Right atrium auricular region (tissue), 2 donors: Measurements from ENCODE around the gene NDFIP2. TPM values are rescaled to one million over a fixed set of nuclear protein-coding genes. Genes with fewer than 3 reads are reported as not detected.

Experiments
- DNase-seq: peaks from one replicate; pipeline ENCODE4 v3.0.0-alpha.2; 2019; ENCODE audit warnings: low spot score
- H3K27ac ChIP-seq, 2 donors: fragments of 200-600 bp; sonication (generic); 1 replicate in 1 of 2; 2 replicates in 1 of 2; pipeline ENCODE4 v1.5.1; 2016 to 2019
- H3K27me3 ChIP-seq, 2 donors: fragments of 200-600 bp; sonication (generic); one replicate each; pipeline versions ENCODE4 v1.5.1 to v1.6.0; 2017 to 2019
- H3K36me3 ChIP-seq: fragments of 200-600 bp; sonication (generic); one replicate; pipeline ENCODE4 v1.5.1; 2016
- H3K4me1 ChIP-seq, 2 donors: fragments of 200-600 bp; sonication (generic); one replicate each; pipeline versions ENCODE4 v1.5.1 to v1.6.0; 2017 to 2019
- H3K4me3 ChIP-seq, 2 donors: fragments of 200-600 bp; sonication (generic); 1 replicate in 1 of 2; 2 replicates in 1 of 2; pipeline ENCODE4 v1.5.1; 2017 to 2019; ENCODE audit warnings: mild to moderate bottlenecking in 1 of 2, moderate library complexity in 1 of 2
- H3K9me3 ChIP-seq, 2 donors: fragments of 200-600 bp; sonication (generic); one replicate each; pipeline ENCODE4 v1.5.1; 2019
- total RNA-seq, 2 donors: library from RNA; depleted of rRNA; stranded (reverse); fragments of >200 nt; gene quantifications; one replicate each; pipeline ENCODE4 v1.1.0, GENCODE V29; 2016
- TF ChIP-seq, protein P1 (sequence below), 2 donors: fragments of 200-600 bp; sonication (generic); IDR thresholded peaks; one replicate each; pipeline ENCODE4 v1.5.1; 2019; ENCODE audit warnings: antibody characterized with exemption in 2 of 2

The NDFIP2 gene
- total RNA-seq, 2 donors from 2014 or later: 27.8 to 29.0 TPM

DNA sequence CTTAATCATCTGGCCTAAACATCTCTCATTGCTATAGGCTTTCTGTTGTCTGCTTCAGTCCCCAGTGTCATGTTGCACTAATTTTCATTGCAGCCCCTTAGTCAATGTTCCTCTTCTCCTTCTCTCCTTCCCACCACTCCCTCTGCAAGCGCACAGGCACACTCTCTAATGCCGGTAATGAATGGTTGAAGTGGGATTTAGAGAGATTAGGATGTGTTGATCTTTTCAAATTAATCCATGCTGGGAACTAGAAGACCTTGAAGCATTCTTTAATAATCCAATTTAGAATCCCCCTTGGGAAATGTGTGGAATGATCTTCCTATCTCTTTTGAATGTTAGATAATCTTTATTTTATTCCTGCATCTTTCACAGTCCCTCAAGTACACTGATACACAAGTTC, 33.2 kb upstream of the NDFIP2 start:
- Histone ChIP-seq H3K9me3 (no peaks in the 10 kb centered on the region), H3K36me3 (no peaks in the 10 kb centered on the region), H3K4me1 (no peaks in the 10 kb centered on the region), H3K27ac (no peak overlapping the region), H3K27me3 (no peaks in the 10 kb centered on the region), H3K4me3 (no peak overlapping the region)
- DNase-seq: no peak
- TF ChIP-seq, protein P1, sequence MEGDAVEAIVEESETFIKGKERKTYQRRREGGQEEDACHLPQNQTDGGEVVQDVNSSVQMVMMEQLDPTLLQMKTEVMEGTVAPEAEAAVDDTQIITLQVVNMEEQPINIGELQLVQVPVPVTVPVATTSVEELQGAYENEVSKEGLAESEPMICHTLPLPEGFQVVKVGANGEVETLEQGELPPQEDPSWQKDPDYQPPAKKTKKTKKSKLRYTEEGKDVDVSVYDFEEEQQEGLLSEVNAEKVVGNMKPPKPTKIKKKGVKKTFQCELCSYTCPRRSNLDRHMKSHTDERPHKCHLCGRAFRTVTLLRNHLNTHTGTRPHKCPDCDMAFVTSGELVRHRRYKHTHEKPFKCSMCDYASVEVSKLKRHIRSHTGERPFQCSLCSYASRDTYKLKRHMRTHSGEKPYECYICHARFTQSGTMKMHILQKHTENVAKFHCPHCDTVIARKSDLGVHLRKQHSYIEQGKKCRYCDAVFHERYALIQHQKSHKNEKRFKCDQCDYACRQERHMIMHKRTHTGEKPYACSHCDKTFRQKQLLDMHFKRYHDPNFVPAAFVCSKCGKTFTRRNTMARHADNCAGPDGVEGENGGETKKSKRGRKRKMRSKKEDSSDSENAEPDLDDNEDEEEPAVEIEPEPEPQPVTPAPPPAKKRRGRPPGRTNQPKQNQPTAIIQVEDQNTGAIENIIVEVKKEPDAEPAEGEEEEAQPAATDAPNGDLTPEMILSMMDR (IDR thresholded peaks at IDR 0.05): no peak

DNA sequence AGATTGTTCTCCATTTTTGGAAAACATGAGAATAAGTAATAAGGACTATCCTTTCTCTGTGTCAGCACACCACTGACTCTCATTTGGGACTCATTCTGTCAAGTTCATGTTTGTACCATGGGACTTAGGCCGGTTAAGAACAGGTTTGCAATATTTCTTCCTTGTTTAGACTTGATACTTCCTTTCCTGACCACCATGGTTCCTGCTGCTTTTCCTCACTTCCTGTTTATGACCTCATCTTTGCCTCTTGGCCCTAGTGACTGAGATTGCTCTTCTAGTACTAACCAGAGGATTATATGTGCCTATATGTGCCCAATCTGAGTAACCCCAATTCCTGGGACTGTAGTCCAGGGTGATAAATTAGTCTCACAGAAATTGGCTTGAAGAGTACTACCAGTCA, 32.5 kb upstream of the NDFIP2 start:
- no peaks in the 10 kb centered on the region for H3K4me1 ChIP-seq
- H3K4me3 ChIP-seq: no peak overlapping the region
- no peak for DNase-seq
- H3K27ac ChIP-seq: no peak overlapping the region
- H3K9me3 ChIP-seq: no peaks in the 10 kb centered on the region
- TF ChIP-seq, protein P1 (IDR thresholded peaks at IDR 0.05): no peak
- H3K27me3 ChIP-seq: no peaks in the 10 kb centered on the region
- H3K36me3 ChIP-seq: no peaks in the 10 kb centered on the region

DNA sequence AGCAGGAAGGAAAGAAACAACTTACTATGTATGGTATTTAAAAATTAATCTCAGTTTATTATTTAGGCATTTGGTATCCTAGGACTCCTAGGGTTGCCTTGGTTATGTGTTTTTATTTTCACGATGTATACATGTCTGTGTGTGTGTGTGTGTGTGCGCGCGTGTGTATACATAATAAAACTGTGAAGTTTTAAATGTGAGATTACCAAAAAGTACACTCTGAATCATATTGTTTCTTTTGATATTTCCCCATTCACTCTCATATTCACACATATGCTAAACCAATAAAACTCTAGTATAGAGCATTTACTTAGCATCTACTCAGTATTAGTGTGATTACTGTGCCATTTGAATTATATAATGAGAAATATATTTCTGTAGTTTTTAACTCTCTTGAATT, 30.8 kb upstream of the NDFIP2 start:
- no peak overlapping the region for H3K4me3 ChIP-seq
- TF ChIP-seq, protein P1 (IDR thresholded peaks at IDR 0.05): no peak
- H3K4me1 ChIP-seq: no peaks in the 10 kb centered on the region
- H3K36me3 ChIP-seq: no peaks in the 10 kb centered on the region
- no peak overlapping the region for H3K27ac ChIP-seq
- DNase-seq: no peak
- H3K9me3 ChIP-seq: no peaks in the 10 kb centered on the region
- no peaks in the 10 kb centered on the region for H3K27me3 ChIP-seq

DNA sequence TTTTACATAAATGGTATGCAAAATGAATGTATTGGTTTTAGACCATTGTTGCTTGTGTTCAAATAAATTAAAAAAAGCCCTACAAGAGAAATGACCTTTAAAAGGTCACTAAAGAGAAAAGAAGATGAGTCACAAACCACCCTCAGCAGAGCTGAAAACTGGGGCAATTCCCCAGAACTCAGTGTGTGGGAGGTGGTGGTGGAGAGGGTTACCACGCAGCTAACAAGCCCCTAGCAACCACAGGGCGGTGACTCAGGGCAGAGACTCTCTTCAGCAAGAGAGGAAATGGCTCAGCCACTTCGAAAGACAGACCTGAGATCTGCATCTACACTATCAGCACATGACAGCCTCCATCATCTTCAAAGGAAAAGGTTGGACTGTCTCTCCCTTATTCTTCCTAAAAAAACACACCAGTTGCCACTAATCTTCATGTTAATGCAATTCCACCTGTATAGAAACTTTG, 29.4 kb upstream of the NDFIP2 start:
- Histone ChIP-seq H3K9me3 (no peaks in the 10 kb centered on the region), H3K4me1 (no peaks in the 10 kb centered on the region), H3K27me3 (no peaks in the 10 kb centered on the region), H3K36me3 (no peaks in the 10 kb centered on the region), H3K27ac (no peak overlapping the region), H3K4me3 (no peak overlapping the region)
- TF ChIP-seq, protein P1 (IDR thresholded peaks at IDR 0.05): no peak
- no peak for DNase-seq

DNA sequence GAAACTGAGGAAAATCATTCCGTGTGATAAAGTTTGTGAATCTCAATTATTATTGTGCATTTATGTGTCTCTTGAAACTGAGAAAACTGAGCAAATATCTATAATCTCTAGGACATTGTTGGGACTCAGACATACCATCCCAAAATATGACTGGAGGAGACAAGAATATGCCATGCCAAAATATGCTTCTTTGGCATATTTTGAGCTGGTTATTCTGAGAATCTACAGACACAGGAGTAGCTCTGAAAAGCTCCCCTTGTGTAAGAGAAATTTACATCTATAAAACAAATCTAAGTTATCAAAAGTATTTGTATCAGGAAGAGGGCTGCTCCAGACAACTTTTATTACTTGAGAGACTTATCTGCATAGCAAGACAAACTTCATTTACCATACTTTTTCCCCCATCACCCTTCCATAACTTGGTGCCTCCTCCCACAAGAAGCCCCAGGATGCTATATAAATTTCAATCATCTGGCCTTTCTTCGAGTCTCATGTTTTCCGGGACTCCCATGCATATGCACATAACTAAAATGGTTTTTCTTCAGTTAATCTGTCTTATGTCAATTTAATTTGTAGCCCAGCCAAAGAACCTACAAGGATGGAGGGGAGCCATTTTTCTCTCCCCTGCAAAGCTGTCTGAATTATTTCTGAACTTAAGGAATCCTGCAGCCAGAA, 28.6 kb upstream of the NDFIP2 start:
- H3K36me3 ChIP-seq: no peaks in the 10 kb centered on the region
- H3K4me3 ChIP-seq: no peak overlapping the region
- no peak overlapping the region for H3K27ac ChIP-seq
- H3K27me3 ChIP-seq: no peaks in the 10 kb centered on the region
- no peaks in the 10 kb centered on the region for H3K9me3 ChIP-seq
- TF ChIP-seq, protein P1 (IDR thresholded peaks at IDR 0.05): no peak
- no peak for DNase-seq
- H3K4me1 ChIP-seq: no peaks in the 10 kb centered on the region

DNA sequence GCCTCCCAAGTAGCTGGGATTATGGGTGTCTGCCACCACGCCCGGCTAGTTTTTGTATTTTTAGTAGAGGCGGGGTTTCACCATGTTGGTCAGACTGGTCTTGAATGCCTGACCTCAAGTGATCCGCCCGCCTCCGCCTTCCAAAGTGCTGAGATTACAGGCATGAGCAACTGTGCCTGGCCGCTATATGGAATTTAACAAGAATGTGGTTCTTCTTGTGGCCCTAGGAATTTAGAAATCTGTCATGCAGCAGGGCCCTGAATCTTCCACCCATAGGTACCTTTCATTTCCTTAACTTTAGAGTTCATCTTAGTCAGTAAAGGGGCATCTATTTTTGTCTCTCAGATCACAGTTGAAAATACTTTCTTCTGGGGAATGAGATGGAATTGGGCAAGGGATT, 25.6 kb upstream of the NDFIP2 start:
- TF ChIP-seq, protein P1 (IDR thresholded peaks at IDR 0.05): no peak
- Histone ChIP-seq H3K4me1 (no peaks in the 10 kb centered on the region), H3K27ac (no peak overlapping the region), H3K9me3 (no peaks in the 10 kb centered on the region), H3K36me3 (no peaks in the 10 kb centered on the region), H3K27me3 (no peaks in the 10 kb centered on the region), H3K4me3 (no peak overlapping the region)
- DNase-seq: no peak
